Muscle layer of colon (tissue), 2 donors: ENCODE measurements around the gene KIF20B.

Experiments
- H3K27ac ChIP-seq: one replicate; pipeline ENCODE4 v1.7.0; 2013; ENCODE audit warnings: low read depth, mild to moderate bottlenecking, low read length, moderate library complexity
- H3K27me3 ChIP-seq, 2 donors: one replicate each; pipeline ENCODE4 v1.7.0; 2013; ENCODE audit warnings: low read length in 2 of 2, mild to moderate bottlenecking in 2 of 2; ENCODE audit not compliant: insufficient read depth in 2 of 2, control insufficient read depth in 1 of 2
- H3K36me3 ChIP-seq: one replicate; pipeline ENCODE4 v1.7.0; 2013; ENCODE audit warnings: mild to moderate bottlenecking, low read length; ENCODE audit not compliant: insufficient read depth
- H3K4me1 ChIP-seq: one replicate; pipeline ENCODE4 v1.7.0; 2013; ENCODE audit warnings: mild to moderate bottlenecking, low read length; ENCODE audit not compliant: insufficient read depth
- H3K4me3 ChIP-seq, 2 donors: one replicate each; pipeline ENCODE4 v1.7.0; 2013; ENCODE audit warnings: low read length in 2 of 2, low read depth in 1 of 2, mild to moderate bottlenecking in 1 of 2, moderate library complexity in 1 of 2
- H3K9ac ChIP-seq: one replicate; pipeline ENCODE4 v1.7.0; 2013; ENCODE audit warnings: low read length
- H3K9me3 ChIP-seq: one replicate; pipeline ENCODE4 v1.7.0; 2013; ENCODE audit warnings: mild to moderate bottlenecking, low read length
- donor health status: abdominal sarcoma.
- donor health status: Adenocarcinoma of cecum.

KIF20B gene

DNA sequence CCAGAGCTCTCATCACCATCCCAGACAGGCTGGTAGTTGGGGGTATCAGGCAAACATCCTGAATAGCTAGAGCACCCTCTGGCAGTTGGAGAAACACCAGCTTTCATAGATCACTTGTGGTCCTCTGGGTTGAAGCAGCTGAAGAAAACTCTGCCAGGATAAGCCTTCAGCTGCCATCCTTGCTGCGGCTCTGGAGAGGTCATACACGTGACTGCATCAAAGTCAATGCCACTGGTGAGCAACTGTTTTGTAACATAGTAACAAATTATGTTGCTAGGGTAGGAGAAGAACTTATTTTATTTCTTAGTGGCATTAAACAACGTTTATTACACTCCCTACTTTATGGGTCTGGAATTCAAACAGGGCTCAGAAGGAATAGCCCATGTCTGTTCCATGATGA, 37.2 kb upstream of the KIF20B start:
- H3K4me3 ChIP-seq = no peak overlapping the region
- no peaks in the 10 kb centered on the region for H3K36me3 ChIP-seq
- H3K9me3 ChIP-seq = no peaks in the 10 kb centered on the region
- no peak overlapping the region for H3K9ac ChIP-seq
- no peaks in the 10 kb centered on the region for H3K4me1 ChIP-seq
- no peaks in the 10 kb centered on the region for H3K27me3 ChIP-seq
- H3K27ac ChIP-seq = no peak overlapping the region

DNA sequence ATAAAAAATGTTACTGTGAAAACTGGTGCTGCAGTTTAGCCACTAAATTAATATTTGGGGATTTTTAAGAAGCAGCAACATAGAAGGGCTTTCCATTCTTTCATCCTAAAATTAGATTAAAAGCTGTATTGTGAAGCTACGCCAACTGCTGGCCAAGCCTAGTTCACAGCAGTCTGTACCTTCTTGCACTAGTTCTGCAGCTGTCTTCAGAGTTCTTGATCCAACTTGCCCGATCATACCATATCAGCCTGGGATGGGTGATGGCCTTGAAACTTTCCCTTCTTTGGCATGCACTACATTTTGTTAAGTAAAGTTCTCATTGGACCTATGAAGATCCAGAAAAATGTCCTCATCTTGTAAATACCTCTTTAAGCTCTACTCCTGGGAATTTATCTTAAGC, 36.1 kb upstream of the KIF20B start:
- H3K27me3 ChIP-seq = no peaks in the 10 kb centered on the region
- no peaks in the 10 kb centered on the region for H3K4me1 ChIP-seq
- no peak overlapping the region for H3K4me3 ChIP-seq
- no peak overlapping the region for H3K27ac ChIP-seq
- no peaks in the 10 kb centered on the region for H3K9me3 ChIP-seq
- no peak overlapping the region for H3K9ac ChIP-seq
- H3K36me3 ChIP-seq = no peaks in the 10 kb centered on the region

DNA sequence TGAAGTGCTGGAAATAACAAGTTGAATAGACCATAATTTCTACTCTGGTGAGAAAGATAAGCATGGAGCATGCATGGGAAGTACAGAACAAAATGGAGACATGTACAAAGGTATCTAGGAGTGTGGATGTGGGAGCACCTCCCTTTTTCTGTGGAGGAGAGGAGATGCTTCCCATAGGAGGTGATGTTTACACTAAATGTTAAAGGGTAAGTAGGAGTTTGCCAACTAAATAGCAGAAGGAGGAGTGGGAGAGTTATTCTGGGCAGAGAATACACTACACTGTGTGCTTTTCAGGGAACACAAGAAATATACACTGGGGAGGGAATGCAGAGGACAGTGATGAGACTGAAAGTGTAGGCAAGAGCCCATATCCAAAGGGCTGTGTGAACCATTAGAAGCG, 35.3 kb upstream of the KIF20B start:
- Histone ChIP-seq H3K36me3 (no peaks in the 10 kb centered on the region), H3K9me3 (no peaks in the 10 kb centered on the region), H3K27me3 (no peaks in the 10 kb centered on the region), H3K4me3 (no peak overlapping the region), H3K27ac (no peak overlapping the region), H3K4me1 (no peaks in the 10 kb centered on the region), H3K9ac (no peak overlapping the region)

DNA sequence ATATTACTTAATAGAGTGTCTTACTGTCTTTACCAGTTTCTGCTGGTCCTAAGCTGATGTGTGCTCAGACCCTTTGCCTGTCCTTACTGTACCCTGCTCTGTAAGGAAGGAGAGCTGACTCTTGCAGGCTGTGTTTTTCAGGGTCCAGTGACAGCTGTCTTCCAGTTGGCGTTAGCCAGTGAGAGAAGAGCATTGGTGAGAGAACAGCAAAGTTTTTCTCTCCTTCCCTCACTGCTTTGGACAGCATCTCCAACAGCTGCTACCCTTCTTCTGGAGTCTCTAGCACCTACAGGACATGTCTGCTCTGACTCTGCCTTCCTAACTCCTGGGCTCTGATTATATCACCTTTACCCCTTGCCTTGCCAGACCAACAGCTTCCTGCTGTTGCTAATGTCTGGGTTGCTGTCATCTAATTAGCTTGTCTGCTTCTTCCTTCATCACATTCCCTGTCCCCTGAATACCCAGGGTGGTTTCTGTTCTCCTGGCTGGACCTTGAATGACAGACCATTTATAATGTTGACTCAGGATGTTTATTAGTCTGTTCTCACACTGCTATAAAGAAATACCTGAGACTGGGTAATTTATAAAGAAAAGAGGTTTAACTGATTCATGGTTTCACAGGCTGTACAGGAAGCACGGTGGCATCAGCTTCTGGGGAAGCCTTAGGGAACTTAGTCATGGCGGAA, 32.9 kb upstream of the KIF20B start:
- H3K27me3 ChIP-seq = no peaks in the 10 kb centered on the region
- H3K27ac ChIP-seq = no peak overlapping the region
- no peak overlapping the region for H3K4me3 ChIP-seq
- H3K9me3 ChIP-seq = no peaks in the 10 kb centered on the region
- H3K36me3 ChIP-seq = no peaks in the 10 kb centered on the region
- no peak overlapping the region for H3K9ac ChIP-seq
- no peaks in the 10 kb centered on the region for H3K4me1 ChIP-seq

DNA sequence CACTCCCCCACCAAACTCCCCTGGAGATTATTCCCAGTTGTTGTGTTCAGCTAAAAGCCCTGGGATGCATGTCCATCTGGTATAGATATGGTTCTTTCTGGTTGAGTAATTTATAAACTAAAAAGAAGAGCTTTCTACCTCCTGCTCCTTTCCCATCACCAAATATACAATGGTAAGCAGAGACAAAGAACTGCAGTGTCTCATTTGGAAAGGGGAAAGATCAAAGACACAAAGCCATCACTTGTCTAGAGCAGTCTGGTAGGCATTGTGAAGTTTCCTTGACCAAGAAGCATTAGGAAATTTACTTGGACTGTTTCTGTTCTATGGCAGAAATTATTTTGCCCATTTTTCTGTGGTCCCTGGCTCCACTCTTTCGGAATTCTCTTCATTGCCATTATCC, 31.4 kb upstream of the KIF20B start:
- H3K27ac ChIP-seq = no peak overlapping the region

DNA sequence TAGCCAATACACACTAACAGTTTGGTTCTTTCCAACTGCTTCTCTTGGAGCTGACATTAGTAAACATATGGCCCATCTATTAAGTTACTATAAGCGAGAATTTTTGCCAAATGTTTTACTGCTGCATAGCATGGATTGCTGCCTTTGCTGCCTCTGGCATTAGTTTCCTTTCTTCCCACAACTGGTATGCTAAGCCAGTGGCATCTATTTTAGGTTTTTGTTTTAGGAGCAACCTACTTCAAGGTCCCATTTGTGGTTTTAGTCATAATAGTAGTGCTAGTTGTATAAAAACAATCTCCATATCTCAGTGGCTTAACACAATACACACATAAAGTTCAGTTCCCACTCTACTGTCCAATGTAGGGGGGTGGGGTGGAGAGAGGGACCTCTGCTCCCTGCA, 30.5 kb upstream of the KIF20B start:
- H3K36me3 ChIP-seq = no peaks in the 10 kb centered on the region
- H3K27ac ChIP-seq = no peak overlapping the region
- H3K4me1 ChIP-seq = no peaks in the 10 kb centered on the region
- H3K27me3 ChIP-seq = no peaks in the 10 kb centered on the region
- H3K9me3 ChIP-seq = no peaks in the 10 kb centered on the region
- H3K4me3 ChIP-seq = no peak overlapping the region
- H3K9ac ChIP-seq = no peak overlapping the region

More for the DNA sequence above, 31.4 kb upstream of the KIF20B start:
- Histone ChIP-seq H3K36me3 (no peaks in the 10 kb centered on the region), H3K9me3 (no peaks in the 10 kb centered on the region), H3K9ac (no peak overlapping the region), H3K4me3 (no peak overlapping the region), H3K27me3 (no peaks in the 10 kb centered on the region), H3K4me1 (no peaks in the 10 kb centered on the region)

DNA sequence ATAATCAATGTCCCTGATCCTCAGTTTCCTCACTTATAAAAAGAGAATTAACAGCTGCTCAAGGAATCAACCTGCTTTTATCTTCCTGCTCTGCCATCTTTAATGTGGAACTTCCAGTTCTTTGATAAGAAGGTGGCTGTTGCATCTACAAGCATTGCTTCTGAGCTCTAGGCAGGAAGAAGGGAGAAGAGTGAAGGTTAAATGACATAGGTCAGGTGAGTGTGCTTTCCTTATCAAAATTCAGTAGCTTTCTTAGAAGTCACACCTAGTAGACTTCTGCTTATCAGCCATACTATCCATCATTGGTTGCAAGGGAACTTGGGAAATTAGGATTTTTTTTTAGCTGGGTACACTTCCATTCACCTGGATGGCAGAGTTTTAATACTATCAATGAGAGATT, 24.0 kb upstream of the KIF20B start:
- no peaks in the 10 kb centered on the region for H3K4me1 ChIP-seq
- H3K27me3 ChIP-seq = no peaks in the 10 kb centered on the region
- H3K36me3 ChIP-seq = no peaks in the 10 kb centered on the region
- no peak overlapping the region for H3K4me3 ChIP-seq
- H3K9ac ChIP-seq = no peak overlapping the region
- no peaks in the 10 kb centered on the region for H3K9me3 ChIP-seq
- no peak overlapping the region for H3K27ac ChIP-seq

DNA sequence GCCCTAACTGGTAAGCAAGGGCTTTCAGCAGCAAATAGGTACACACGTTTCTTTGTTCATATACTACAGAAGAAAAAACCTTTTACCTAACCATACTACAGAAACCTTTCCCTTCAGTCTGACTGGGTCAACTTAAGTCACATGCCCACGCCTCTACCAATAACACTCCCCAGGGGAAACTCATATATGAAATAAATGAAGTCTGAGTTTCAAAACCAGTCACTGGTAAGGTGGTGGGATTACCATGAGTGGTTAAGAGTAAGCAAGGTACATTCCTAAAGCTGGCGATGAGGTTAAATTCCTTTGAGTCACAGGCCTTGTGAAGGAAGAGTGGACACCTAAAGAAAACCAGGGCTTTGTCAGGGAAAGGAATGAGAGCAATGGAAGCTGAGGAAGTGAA, 21.4 kb upstream of the KIF20B start:
- H3K36me3 ChIP-seq = no peaks in the 10 kb centered on the region
- no peak overlapping the region for H3K9ac ChIP-seq
- H3K27ac ChIP-seq = no peak overlapping the region
- H3K4me3 ChIP-seq = no peak overlapping the region
- no peaks in the 10 kb centered on the region for H3K27me3 ChIP-seq
- no peaks in the 10 kb centered on the region for H3K9me3 ChIP-seq
- no peaks in the 10 kb centered on the region for H3K4me1 ChIP-seq

DNA sequence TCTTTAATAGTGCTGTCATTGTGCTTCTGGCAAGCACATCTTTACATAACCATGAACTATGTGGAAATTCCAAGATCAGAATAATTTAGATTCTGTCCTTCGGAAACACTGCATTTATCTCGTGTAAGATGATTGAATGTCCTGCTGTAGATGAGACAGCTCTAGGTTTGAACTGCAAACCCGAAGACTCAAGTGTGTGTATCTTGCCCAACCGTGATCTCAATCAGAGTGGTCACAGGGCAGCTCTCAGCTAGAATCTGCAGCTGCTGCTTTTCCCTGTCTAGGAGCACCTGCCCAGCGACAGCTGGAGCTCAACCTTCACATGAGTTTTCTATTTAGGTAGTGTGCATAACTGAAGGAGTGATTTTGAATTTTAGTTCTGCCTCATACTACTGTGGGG, 17.5 kb upstream of the KIF20B start:
- Histone ChIP-seq H3K4me3 (no peak overlapping the region), H3K9me3 (no peaks in the 10 kb centered on the region), H3K9ac (no peak overlapping the region), H3K36me3 (no peaks in the 10 kb centered on the region), H3K4me1 (no peaks in the 10 kb centered on the region), H3K27me3 (no peaks in the 10 kb centered on the region), H3K27ac (no peak overlapping the region)

DNA sequence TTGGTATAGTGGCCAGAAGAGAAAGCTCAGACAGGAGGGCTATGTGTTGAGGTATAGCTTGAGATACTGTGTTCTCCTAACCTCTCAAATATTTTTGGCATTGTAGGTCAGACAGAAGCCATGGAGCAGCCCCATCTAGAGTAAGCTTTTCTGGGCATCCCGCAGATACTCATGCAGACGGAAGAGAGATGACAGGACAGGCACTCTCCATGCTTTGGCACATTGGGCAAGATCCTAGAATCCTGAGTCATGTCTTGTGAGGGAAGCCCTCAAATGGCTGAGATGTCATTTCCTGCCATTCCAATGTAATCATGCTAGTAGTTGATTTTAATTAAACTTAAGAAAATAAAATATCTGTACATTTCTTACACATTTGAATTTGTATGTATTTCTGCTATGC, 16.8 kb upstream of the KIF20B start:
- Histone ChIP-seq H3K9me3 (no peaks in the 10 kb centered on the region), H3K27ac (no peak overlapping the region), H3K36me3 (no peaks in the 10 kb centered on the region), H3K4me1 (no peaks in the 10 kb centered on the region), H3K9ac (no peak overlapping the region), H3K27me3 (no peaks in the 10 kb centered on the region), H3K4me3 (no peak overlapping the region)

DNA sequence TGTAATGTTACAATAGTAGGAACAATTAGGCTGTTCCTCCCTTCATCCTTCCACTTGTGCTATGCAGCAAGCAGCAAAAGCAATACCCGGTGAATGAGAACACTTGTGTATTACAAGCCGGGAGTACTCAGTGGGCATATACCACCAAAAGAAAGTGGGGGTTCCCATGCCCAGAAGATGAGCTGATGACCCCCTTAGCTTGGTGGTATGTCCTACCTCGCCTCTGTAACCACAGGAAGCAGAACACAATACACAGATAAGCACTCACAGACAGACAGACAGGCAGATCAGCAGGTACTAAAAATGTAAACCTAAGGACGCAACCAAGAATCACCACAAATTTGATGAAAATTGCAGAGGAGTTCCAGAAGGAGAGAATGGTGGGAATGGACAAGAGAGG, 15.5 kb upstream of the KIF20B start:
- Histone ChIP-seq H3K9me3 (no peaks in the 10 kb centered on the region), H3K27me3 (no peaks in the 10 kb centered on the region), H3K27ac (no peak overlapping the region), H3K4me3 (no peak overlapping the region), H3K4me1 (no peaks in the 10 kb centered on the region), H3K36me3 (no peaks in the 10 kb centered on the region), H3K9ac (no peak overlapping the region)

DNA sequence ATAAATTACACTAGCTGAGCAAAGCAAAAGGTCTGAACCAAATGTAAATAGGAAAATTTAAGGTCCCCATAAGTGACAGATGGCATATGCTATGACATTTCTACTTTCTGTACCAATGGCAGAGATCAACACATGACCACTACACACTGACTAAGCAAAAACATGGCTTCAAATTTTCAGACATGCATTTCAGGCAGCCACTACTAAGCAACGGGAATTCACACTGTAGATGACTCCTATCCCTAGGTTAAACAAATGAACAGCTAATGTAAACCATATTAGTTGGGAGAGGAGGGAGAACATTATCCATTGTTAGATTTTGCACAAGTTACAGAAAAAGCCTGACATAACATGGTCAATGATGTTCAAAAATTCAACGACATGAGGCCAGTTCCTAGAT, 11.4 kb upstream of the KIF20B start:
- Histone ChIP-seq H3K4me3 (no peak overlapping the region), H3K9me3 (no peaks in the 10 kb centered on the region), H3K4me1 (no peaks in the 10 kb centered on the region), H3K27ac (no peak overlapping the region), H3K36me3 (no peaks in the 10 kb centered on the region), H3K27me3 (no peaks in the 10 kb centered on the region), H3K9ac (no peak overlapping the region)
